HG03135 (cell line): ENCODE results near the gene GCFC2.
"Not testable (repeated sequence)": the region's sequence is repeated elsewhere in the genome, so short reads cannot be mapped to it uniquely, and the experiment has no call there.

Source experiments
- ATAC-seq: cut with Tn5 transposase; IDR thresholded peaks from one replicate; pipeline ENCODE4 v1.9.1; 2021; ENCODE audit warnings: mild to moderate bottlenecking, moderate library complexity; ENCODE audit not compliant: unreplicated experiment

GCFC2 gene

GRCh38 chr2:75710577-75711253 lies at the start of gene GCFC2:
GCFC2 (minus strand) TSS chr2:75710915; CDS start chr2:75710855, 60 bp downstream.
- ATAC-seq = peak; percentile 95

- ATAC-seq = no peak
These were observed 42.1 kb upstream of the GCFC2 start for GRCh38 chr2:75752828-75753227.

- ATAC-seq = no peak
These were observed 41.2 kb upstream of the GCFC2 start for GRCh38 chr2:75751824-75752468.

GRCh38 chr2:75751360-75751759 lies 40.6 kb upstream of the GCFC2 start:
- no peak for ATAC-seq

GRCh38 chr2:75737961-75738360 lies 27.2 kb upstream of the GCFC2 start:
- no peak for ATAC-seq

- no peak for ATAC-seq
These were observed 25.6 kb upstream of the GCFC2 start for GRCh38 chr2:75736276-75736675.

- no peak for ATAC-seq
These were observed 19.1 kb upstream of the GCFC2 start for GRCh38 chr2:75729861-75730260.

DNA sequence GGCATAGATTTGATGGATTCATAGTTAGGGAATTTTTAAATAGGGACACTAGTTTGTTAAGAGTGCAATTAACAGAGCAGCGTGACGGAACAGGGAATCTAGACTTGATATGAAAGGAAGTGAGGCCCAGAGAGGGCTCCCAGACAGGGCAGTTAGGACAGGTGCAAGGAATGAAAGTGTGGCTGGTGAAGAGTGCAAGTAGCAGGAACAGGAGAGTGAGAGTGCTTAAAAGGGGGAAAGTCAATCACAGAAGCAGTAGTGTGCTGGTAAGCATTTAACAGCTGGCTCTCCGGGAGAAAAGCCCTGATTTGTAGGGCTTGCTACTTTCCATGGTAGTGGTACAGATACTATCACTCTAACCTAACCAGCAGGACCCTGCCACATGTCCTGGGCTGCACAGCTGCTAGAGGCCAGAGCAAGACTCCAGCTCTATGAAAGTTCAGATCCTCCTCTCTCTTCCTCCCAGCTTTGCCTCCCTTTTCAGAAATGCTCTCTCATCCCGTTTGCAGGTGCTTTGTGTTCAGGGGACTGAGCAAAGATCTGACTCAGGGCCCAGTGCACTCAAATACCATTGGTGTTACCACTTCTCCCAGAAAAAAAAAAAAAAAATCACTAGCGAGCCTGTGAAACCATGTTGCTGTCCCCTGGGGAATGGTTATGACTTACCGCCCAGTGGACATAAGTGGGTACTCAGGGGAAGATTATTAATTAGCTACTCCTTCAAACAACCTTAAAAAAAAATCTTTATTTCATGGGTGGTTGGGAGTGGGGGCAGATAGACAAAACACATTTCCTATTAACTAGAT lies 18.1 kb upstream of the GCFC2 start:
- no peak for ATAC-seq

GRCh38 chr2:75722687-75723086 lies 12.0 kb upstream of the GCFC2 start:
- no peak for ATAC-seq

GRCh38 chr2:75720525-75720924 lies 9.8 kb upstream of the GCFC2 start:
- ATAC-seq = no peak

DNA sequence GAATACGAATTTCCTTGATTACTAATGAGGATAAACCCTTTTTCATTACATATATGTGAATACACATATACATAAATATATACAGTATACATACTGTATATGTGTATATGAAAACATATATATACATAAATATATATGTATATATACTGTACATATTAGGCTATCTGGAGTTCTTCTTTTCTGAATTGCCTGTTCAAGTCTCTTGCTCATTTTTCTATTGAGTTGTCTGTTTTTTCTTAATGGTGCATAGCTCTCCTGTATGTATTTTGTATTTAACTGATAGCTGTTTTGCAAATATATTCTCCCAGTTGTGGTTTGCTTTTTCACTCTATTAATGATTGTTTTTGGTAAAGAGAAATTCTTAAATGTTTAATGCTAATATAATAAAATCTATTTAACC lies 8.9 kb upstream of the GCFC2 start:
- ATAC-seq = no peak

- ATAC-seq = no peak
These were observed 5.7 kb upstream of the GCFC2 start for GRCh38 chr2:75716406-75716805.

DNA sequence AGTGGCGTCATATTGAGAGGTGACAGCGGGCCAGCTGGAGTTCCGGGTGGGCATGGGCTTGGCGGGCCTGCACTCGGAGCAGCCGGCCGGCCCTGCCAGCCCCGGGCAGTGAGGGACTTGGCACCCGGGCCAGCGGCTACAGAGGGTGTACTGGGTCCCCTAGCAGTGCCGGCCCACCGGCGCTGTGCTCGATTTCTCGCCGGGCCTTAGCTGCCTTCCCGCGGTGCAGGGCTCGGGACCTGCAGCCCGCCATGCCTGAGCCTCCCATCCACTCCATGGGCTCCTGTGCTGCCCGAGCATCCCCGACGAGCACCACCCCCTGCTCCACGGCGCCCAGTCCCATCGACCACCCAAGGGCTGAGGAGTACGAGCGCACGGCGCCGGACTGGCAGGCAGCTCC lies 875 bp upstream of the GCFC2 start:
- not testable (repeated sequence) for ATAC-seq

DNA sequence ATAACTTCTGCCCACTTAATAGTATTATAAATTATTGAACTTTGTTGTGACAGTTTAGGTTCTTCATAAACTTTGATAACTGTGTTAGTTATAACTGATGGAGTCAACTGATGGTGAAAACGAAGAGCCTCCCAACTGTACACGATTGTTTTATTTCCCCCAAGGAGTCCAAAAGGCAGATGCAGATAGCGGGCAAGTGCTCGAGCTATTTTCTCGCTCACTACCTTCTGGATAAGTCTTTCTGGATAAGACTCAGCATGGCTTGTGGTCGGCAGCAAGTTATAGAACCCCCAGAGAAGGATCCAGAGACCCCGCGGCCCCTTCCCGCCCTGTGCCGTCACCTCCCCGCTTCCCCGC lies 517 bp downstream of the GCFC2 start:
- no peak for ATAC-seq

DNA sequence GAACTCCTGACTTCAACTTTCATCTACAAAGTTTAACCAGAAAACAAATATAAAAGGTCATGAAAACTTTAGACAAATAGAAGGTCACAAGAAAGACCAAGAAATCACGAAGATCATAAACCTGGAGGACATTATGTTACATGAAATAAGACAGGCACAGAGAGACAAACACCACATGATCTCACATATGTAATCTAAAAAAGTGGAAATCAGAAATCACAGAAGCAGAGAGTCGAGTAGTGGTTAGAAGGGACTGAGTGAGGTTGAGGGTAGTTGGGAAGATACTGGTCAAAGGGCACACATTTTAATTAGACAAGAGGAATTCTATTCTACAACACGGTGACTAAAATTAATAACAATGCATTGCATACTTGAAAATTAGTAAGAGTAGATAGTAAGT lies 1.4 kb downstream of the GCFC2 start:
- ATAC-seq = no peak

DNA sequence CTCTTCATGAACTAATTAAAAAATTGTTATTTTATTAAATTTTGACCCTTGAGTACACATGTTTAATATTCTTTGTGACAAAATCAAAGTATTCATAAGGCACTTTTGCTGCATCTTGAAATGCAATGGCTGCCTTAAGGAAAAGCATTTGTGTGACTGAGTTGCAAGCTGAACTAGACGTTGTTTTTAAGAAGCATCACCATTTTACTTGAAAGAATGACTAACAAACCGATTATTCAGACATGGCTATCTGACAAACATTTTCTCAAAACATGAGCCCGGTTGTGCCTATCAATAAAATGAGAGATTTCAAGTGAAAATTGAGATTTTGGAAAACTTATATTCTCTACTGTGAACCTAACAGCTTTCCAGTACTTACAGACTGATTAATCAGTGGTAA lies 2.8 kb downstream of the GCFC2 start:
- no peak for ATAC-seq

DNA sequence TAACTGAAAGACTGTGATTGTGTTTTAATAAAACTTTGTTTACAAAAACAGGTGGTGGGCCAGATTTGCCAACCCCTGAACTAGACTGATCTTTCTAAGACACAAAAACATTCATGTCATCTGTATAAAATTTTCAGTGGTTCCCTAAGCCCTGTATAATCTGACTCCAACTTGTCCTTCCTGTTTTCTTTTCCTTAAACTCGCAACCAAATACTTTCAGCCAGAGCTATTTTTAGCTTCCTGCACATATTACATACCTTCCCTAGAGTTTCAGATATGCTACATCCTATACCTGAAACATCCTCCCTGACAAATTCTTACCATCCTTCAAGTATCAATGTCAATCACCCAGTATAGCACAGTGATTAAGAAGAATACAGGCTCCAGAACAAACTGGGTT lies 4.8 kb downstream of the GCFC2 start:
- no peak for ATAC-seq

- ATAC-seq = no peak
These were observed 7.0 kb downstream of the GCFC2 start for GRCh38 chr2:75703589-75704287.

GRCh38 chr2:75702593-75702992 lies 8.1 kb downstream of the GCFC2 start:
- ATAC-seq = no peak

DNA sequence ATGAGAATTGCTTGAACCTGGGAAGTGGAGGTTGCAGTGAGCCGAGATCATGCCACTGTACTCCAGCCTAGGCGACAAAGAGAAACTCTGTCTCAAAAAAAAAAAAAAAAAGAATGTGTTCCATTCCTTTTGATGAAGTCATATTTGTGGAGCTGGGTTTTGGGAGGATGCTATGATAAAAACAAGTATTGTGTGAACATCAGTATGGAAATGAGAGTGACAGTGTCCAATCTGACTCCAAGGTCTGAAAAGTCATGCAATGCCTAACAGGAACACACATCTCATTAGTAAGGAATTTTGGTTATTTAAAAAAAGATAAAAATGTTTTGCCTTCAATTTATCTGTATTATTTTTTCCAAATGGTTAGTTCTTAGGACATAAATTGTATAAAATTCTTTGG lies 11.8 kb downstream of the GCFC2 start:
- ATAC-seq = no peak

GRCh38 chr2:75688196-75688595 lies 22.5 kb downstream of the GCFC2 start:
- ATAC-seq = no peak
